DOHH2 (cell line): ENCODE data around the gene ABCC12.

ENCODE experiments used
- H3F3A ChIP-seq: fragments of 200-600 bp; sonication (generic), shearing (Covaris generic); 2 replicates; pipeline ENCODE4 v1.6.0; 2016; ENCODE audit warnings: antibody characterized with exemption, mild to moderate bottlenecking; ENCODE audit not compliant: control insufficient read depth, insufficient read depth
- H3K27ac ChIP-seq: fragments of 200-600 bp; sonication (generic); 2 replicates; pipeline ENCODE4 v1.5.1; 2014; ENCODE audit warnings: low read depth, mild to moderate bottlenecking, low read length, moderate library complexity
- H3K27me3 ChIP-seq: fragments of 200-600 bp; sonication (generic); 2 replicates; pipeline ENCODE4 v1.6.1; 2014; ENCODE audit warnings: mild to moderate bottlenecking, low read length, mixed read lengths; ENCODE audit not compliant: control insufficient read depth
- H3K36me3 ChIP-seq: fragments of 200-600 bp; sonication (generic); 2 replicates; pipeline ENCODE4 v1.6.1; 2014; ENCODE audit warnings: mild to moderate bottlenecking, low read length, moderate library complexity, mixed read lengths; ENCODE audit not compliant: control insufficient read depth
- H3K4me1 ChIP-seq: fragments of 200-600 bp; sonication (generic); 2 replicates; pipeline ENCODE4 v1.6.1; 2014; ENCODE audit warnings: mild to moderate bottlenecking, low read length, mixed read lengths; ENCODE audit not compliant: control insufficient read depth
- H3K4me2 ChIP-seq: fragments of 200-600 bp; sonication (generic); 2 replicates; pipeline ENCODE4 v1.6.0; 2014; ENCODE audit warnings: mild to moderate bottlenecking, low read length, moderate library complexity
- H3K4me3 ChIP-seq: fragments of 200-600 bp; sonication (generic); 2 replicates; pipeline ENCODE4 v1.5.1; 2014; ENCODE audit warnings: mild to moderate bottlenecking, low read length, mixed read lengths
- H3K79me2 ChIP-seq: fragments of 200-600 bp; sonication (generic); 2 replicates; pipeline ENCODE4 v1.6.1; 2014; ENCODE audit warnings: mild to moderate bottlenecking, low read length, mixed read lengths; ENCODE audit not compliant: control insufficient read depth
- H3K9me2 ChIP-seq: fragments of 200-600 bp; sonication (generic); replicated peaks from 2 replicates; pipeline ENCODE4 v1.6.1; 2014; ENCODE audit warnings: mild to moderate bottlenecking, low read length, mixed read lengths; ENCODE audit not compliant: control insufficient read depth
- H3K9me3 ChIP-seq: fragments of 200-600 bp; sonication (generic); 2 replicates; pipeline ENCODE4 v1.6.1; 2014; ENCODE audit warnings: antibody characterized with exemption, low read length, mixed read lengths; ENCODE audit not compliant: control insufficient read depth, insufficient read depth
- H4K20me1 ChIP-seq: fragments of 200-600 bp; sonication (generic); 2 replicates; pipeline ENCODE4 v1.6.0; 2014; ENCODE audit warnings: low read depth, mild to moderate bottlenecking, antibody characterized with exemption, low read length, moderate library complexity; ENCODE audit not compliant: control insufficient read depth, insufficient read depth
- CTCF ChIP-seq: fragments of 200-600 bp; sonication (generic); IDR thresholded peaks from one replicate; pipeline ENCODE4 v1.5.1; 2014; ENCODE audit warnings: antibody characterized with exemption, mild to moderate bottlenecking, low read depth, low read length; ENCODE audit not compliant: poor library complexity, severe bottlenecking
- EZH2phosphoT487 ChIP-seq: fragments of 200-600 bp; sonication (generic); IDR thresholded peaks from 2 replicates; pipeline ENCODE4 v1.6.1; 2017; ENCODE audit warnings: borderline replicate concordance, mild to moderate bottlenecking, antibody characterized with exemption, low read length, moderate library complexity, mixed read lengths

ABCC12 gene

GRCh38 chr16:48139517-48139916, 16.3 kb downstream of the ABCC12 start:
- no peaks in the 10 kb centered on the region for H3K79me2 ChIP-seq
- H3K4me1 ChIP-seq = no peaks in the 10 kb centered on the region
- H3K36me3 ChIP-seq = no peaks in the 10 kb centered on the region
- no peak overlapping the region for H3K4me3 ChIP-seq
- no peaks in the 10 kb centered on the region for H3K9me2 ChIP-seq
- no peaks in the 10 kb centered on the region for H3K9me3 ChIP-seq
- TF ChIP-seq EZH2phosphoT487 (no peak), CTCF (no peak)
- H3K27ac ChIP-seq = no peak overlapping the region
- no peak overlapping the region for H3K4me2 ChIP-seq
- no peaks in the 10 kb centered on the region for H4K20me1 ChIP-seq
- H3K27me3 ChIP-seq = no peaks in the 10 kb centered on the region
- no peaks in the 10 kb centered on the region for H3F3A ChIP-seq

GRCh38 chr16:48138543-48138942, 17.2 kb downstream of the ABCC12 start:
- Histone ChIP-seq H3K36me3 (no peaks in the 10 kb centered on the region), H3K9me2 (no peaks in the 10 kb centered on the region), H3K27me3 (no peaks in the 10 kb centered on the region), H3K4me2 (no peak overlapping the region), H3F3A (no peaks in the 10 kb centered on the region), H3K79me2 (no peaks in the 10 kb centered on the region), H3K4me3 (no peak overlapping the region), H3K4me1 (no peaks in the 10 kb centered on the region), H3K27ac (no peak overlapping the region), H3K9me3 (no peaks in the 10 kb centered on the region), H4K20me1 (no peaks in the 10 kb centered on the region)
- no peak for TF ChIP-seq EZH2phosphoT487
- TF ChIP-seq CTCF = no peak

- no peaks in the 10 kb centered on the region for H4K20me1 ChIP-seq
- no peaks in the 10 kb centered on the region for H3K4me1 ChIP-seq
- no peaks in the 10 kb centered on the region for H3K9me3 ChIP-seq
- H3K4me2 ChIP-seq = no peak overlapping the region
- no peaks in the 10 kb centered on the region for H3K27me3 ChIP-seq
- no peak overlapping the region for H3K4me3 ChIP-seq
- H3F3A ChIP-seq = no peaks in the 10 kb centered on the region
- H3K36me3 ChIP-seq = no peaks in the 10 kb centered on the region
- H3K27ac ChIP-seq = no peak overlapping the region
- TF ChIP-seq CTCF (no peak), EZH2phosphoT487 (no peak)
- H3K9me2 ChIP-seq = no peaks in the 10 kb centered on the region
- H3K79me2 ChIP-seq = no peaks in the 10 kb centered on the region
Measured at GRCh38 chr16:48137822-48138221, 18.0 kb downstream of the ABCC12 start.
